WTC11 (cell line): ENCODE results near the gene ZNF146. TPM values are rescaled to one million over a fixed set of nuclear protein-coding genes. Genes with fewer than 3 reads are reported as not detected.

Experiments used
- ATAC-seq: fragments of 200-7000 bp; cut with Tn5 transposase; 2 replicates; pipeline ENCODE4 v1.10.0; 2021; ENCODE audit warnings: mild to moderate bottlenecking, moderate library complexity
- CTCF ChIA-PET: fragments of 300-600 bp; sonication (Branson Sonifier 250); formaldehyde crosslinking; loops from one replicate; lab custom pipeline; 2021; ENCODE audit warnings: antibody characterized with exemption; lab: Charles Lee
- POLR2A ChIA-PET: fragments of 350-600 bp; sonication (Branson Sonifier 250); formaldehyde crosslinking; loops from one replicate; lab custom pipeline; 2021; ENCODE audit warnings: antibody characterized with exemption; lab: Charles Lee
- DNase-seq: peaks from one replicate; pipeline ENCODE4 v3.0.0; 2021; ENCODE audit warnings: low spot score
- H3K27ac Mint-ChIP-seq: 2 replicates; pipeline ENCODE4 v1.8.0; 2021; ENCODE audit warnings: mixed read lengths
- H3K27me3 Mint-ChIP-seq: 2 replicates; pipeline ENCODE4 v1.8.0; 2021; ENCODE audit warnings: low read depth, mild to moderate bottlenecking, moderate library complexity, mixed read lengths
- H3K36me3 Mint-ChIP-seq: 2 replicates; pipeline ENCODE4 v1.8.0; 2021; ENCODE audit warnings: mixed read lengths
- H3K4me1 Mint-ChIP-seq: 2 replicates; pipeline ENCODE4 v1.8.0; 2022; ENCODE audit warnings: mixed read lengths
- H3K4me3 Mint-ChIP-seq: 2 replicates; pipeline ENCODE4 v1.8.0; 2021; ENCODE audit warnings: mild to moderate bottlenecking, moderate library complexity, mixed read lengths
- H3K9me3 Mint-ChIP-seq: 2 replicates; pipeline ENCODE4 v1.8.0; 2021; ENCODE audit warnings: mixed read lengths
- ATF1 ChIP-seq: sonication (generic); formaldehyde crosslinking; IDR thresholded peaks from 2 replicates; pipeline ENCODE4 v1.8.1; 2023; ENCODE audit warnings: mild to moderate bottlenecking, moderate library complexity, missing genetic modification reagents
- CBFB ChIP-seq: sonication (generic); formaldehyde crosslinking; IDR thresholded peaks from 2 replicates; pipeline ENCODE4 v1.8.1; 2022; ENCODE audit warnings: mild to moderate bottlenecking, low read depth, missing genetic modification reagents
- CDX4 ChIP-seq: fragments of 250-450 bp; sonication (Bioruptor Pico); IDR thresholded peaks from 2 replicates; pipeline ENCODE4 v1.9.0; 2021; ENCODE audit warnings: moderate library complexity, mild to moderate bottlenecking, inconsistent platforms, borderline replicate concordance
- E2F1 ChIP-seq: sonication (generic); formaldehyde crosslinking; IDR thresholded peaks from 2 replicates; pipeline ENCODE4 v1.8.0; 2022; ENCODE audit warnings: mild to moderate bottlenecking, missing genetic modification reagents
- E2F5 ChIP-seq: sonication (generic); formaldehyde crosslinking; IDR thresholded peaks from 2 replicates; pipeline ENCODE4 v1.8.1; 2022; ENCODE audit warnings: mild to moderate bottlenecking, moderate library complexity, missing genetic modification reagents
- ERG ChIP-seq: fragments of 250-450 bp; sonication (Bioruptor Pico); IDR thresholded peaks from 2 replicates; pipeline ENCODE4 v1.8.0; 2021; ENCODE audit warnings: mild to moderate bottlenecking
- GABPB1 ChIP-seq: sonication (generic); formaldehyde crosslinking; IDR thresholded peaks from 2 replicates; pipeline ENCODE4 v1.8.1; 2023; ENCODE audit warnings: mild to moderate bottlenecking, missing genetic modification reagents
- GTF2I ChIP-seq: fragments of 250-450 bp; sonication (Bioruptor Pico); conservative IDR thresholded peaks from 2 replicates; pipeline ENCODE4 v1.4.0; 2021; ENCODE audit warnings: mild to moderate bottlenecking
- HMGA2 ChIP-seq: fragments of 250-450 bp; sonication (Bioruptor Pico); IDR thresholded peaks from 2 replicates; pipeline ENCODE4 v1.4.0; 2021; ENCODE audit warnings: mild to moderate bottlenecking, moderate library complexity
- HMGXB4 ChIP-seq: sonication (generic); formaldehyde crosslinking; IDR thresholded peaks from 2 replicates; pipeline ENCODE4 v1.8.1; 2023; ENCODE audit warnings: mild to moderate bottlenecking, moderate library complexity, missing genetic modification reagents
- JAZF1 ChIP-seq: fragments of 250-450 bp; sonication (Bioruptor Pico); IDR thresholded peaks from 2 replicates; pipeline ENCODE4 v1.9.0; 2021; ENCODE audit warnings: moderate library complexity, mild to moderate bottlenecking, inconsistent platforms
- KAT7 ChIP-seq: sonication (generic); formaldehyde crosslinking; IDR thresholded peaks from 2 replicates; pipeline ENCODE4 v1.8.1; 2023; ENCODE audit warnings: missing genetic modification reagents, mild to moderate bottlenecking, borderline replicate concordance
- MLX ChIP-seq: sonication (generic); formaldehyde crosslinking; IDR thresholded peaks from 2 replicates; pipeline ENCODE4 v1.8.1; 2023; ENCODE audit warnings: mild to moderate bottlenecking, missing genetic modification reagents, moderate library complexity
- RELA ChIP-seq: sonication (generic); formaldehyde crosslinking; IDR thresholded peaks from 2 replicates; pipeline ENCODE4 v1.8.1; 2022; ENCODE audit warnings: missing genetic modification reagents, mild to moderate bottlenecking, borderline replicate concordance
- SMAD3 ChIP-seq: sonication (generic); formaldehyde crosslinking; IDR thresholded peaks from 2 replicates; pipeline ENCODE4 v1.8.0; 2022; ENCODE audit warnings: missing genetic modification reagents, mild to moderate bottlenecking, borderline replicate concordance
- SP1 ChIP-seq: sonication (generic); formaldehyde crosslinking; conservative IDR thresholded peaks from 2 replicates; pipeline ENCODE4 v1.8.1; 2022; ENCODE audit warnings: missing genetic modification reagents
- TEAD4 ChIP-seq: sonication (generic); formaldehyde crosslinking; IDR thresholded peaks from 2 replicates; pipeline ENCODE4 v1.8.0; 2022; ENCODE audit warnings: mild to moderate bottlenecking, missing genetic modification reagents
- USF2 ChIP-seq: sonication (generic); formaldehyde crosslinking; IDR thresholded peaks from 2 replicates; pipeline ENCODE4 v1.8.1; 2023; ENCODE audit warnings: mild to moderate bottlenecking, missing genetic modification reagents, moderate library complexity
- ZNF138 ChIP-seq: sonication (generic); formaldehyde crosslinking; conservative IDR thresholded peaks from 2 replicates; pipeline ENCODE4 v1.8.1; 2022; ENCODE audit warnings: mild to moderate bottlenecking, moderate library complexity, missing genetic modification reagents
- ZNF423 ChIP-seq: fragments of 250-450 bp; sonication (Bioruptor Pico); IDR thresholded peaks from 2 replicates; pipeline ENCODE4 v2.1.2; 2022; ENCODE audit warnings: mild to moderate bottlenecking, moderate library complexity
- ZNF512 ChIP-seq: sonication (generic); formaldehyde crosslinking; IDR thresholded peaks from 2 replicates; pipeline ENCODE4 v1.8.1; 2022; ENCODE audit warnings: missing genetic modification reagents, borderline replicate concordance
- total RNA-seq: library from RNA; stranded (reverse); gene quantifications from 3 replicates; pipeline ENCODE4 v1.2.3, GENCODE V29; 2021

Gene ZNF146
- total RNA-seq, 1 experiment from 2014 or later = 128 TPM

- TF ChIP-seq E2F1 (CRISPR knock-in tag) (no peak), CBFB (CRISPR knock-in tag) (no peak), USF2 (CRISPR knock-in tag) (no peak), GABPB1 (CRISPR knock-in tag) (no peak), SP1 (CRISPR knock-in tag) (no peak), TEAD4 (CRISPR knock-in tag) (no peak)
Measured at GRCh38 chr19:36256853-36257519, 42.1 kb downstream of the ZNF146 start (continued).

GRCh38 chr19:36257520-36257876, 42.6 kb downstream of the ZNF146 start:
- peak overlapping the region; percentile 56 for H3K4me3 Mint-ChIP-seq
- no peak for ATAC-seq
- DNase-seq = peak; percentile 48
- peaks cover 5% of the 10 kb centered on the region; the same call in 1 of the 2 replicates for H3K36me3 Mint-ChIP-seq
- TF ChIP-seq ERG (CRISPR knock-in tag) (no peak), ZNF138 (no peak), ZNF512 (CRISPR knock-in tag) (no peak), SMAD3 (CRISPR knock-in tag) (no peak), ZNF423 (no peak), RELA (CRISPR knock-in tag) (no peak), HMGA2 (no peak), CDX4 (CRISPR knock-in tag) (no peak), HMGXB4 (CRISPR knock-in tag) (no peak; the same call in 1 of the 2 replicates), KAT7 (CRISPR knock-in tag) (no peak), MLX (CRISPR knock-in tag) (no peak), GTF2I (CRISPR knock-in tag) (no peak), ATF1 (CRISPR knock-in tag) (no peak), E2F5 (CRISPR knock-in tag) (no peak), JAZF1 (no peak)
- H3K27me3 Mint-ChIP-seq = no peaks in the 10 kb centered on the region; the same call in 1 of the 2 replicates
- ChIA-PET POLR2A (no interaction called here), CTCF (interaction anchor here (1.0 to 1.7 kb wide), 3 partner anchors 12 to 55 kb away, joined by 3 to 9 read pairs (median 5); no protein-coding TSS in a partner anchor)
- H3K9me3 Mint-ChIP-seq = 0 out of 2 replicates have a peak, but pooled peaks cover 3% of the 10 kb centered on the region
- H3K27ac Mint-ChIP-seq = no peak overlapping the region
- peaks cover 9% of the 10 kb centered on the region for H3K4me1 Mint-ChIP-seq
